GM19043 (cell line): ENCODE results near the gene MAGEB6B.
"Not testable (repeated sequence)": the region's sequence is repeated elsewhere in the genome, so short reads cannot be mapped to it uniquely, and the experiment has no call there.

Experiments
- ATAC-seq: cut with Tn5 transposase; IDR thresholded peaks from one replicate; pipeline ENCODE4 v1.9.1; 2021; ENCODE audit warnings: low read depth; ENCODE audit not compliant: unreplicated experiment

The MAGEB6B gene, protein sequence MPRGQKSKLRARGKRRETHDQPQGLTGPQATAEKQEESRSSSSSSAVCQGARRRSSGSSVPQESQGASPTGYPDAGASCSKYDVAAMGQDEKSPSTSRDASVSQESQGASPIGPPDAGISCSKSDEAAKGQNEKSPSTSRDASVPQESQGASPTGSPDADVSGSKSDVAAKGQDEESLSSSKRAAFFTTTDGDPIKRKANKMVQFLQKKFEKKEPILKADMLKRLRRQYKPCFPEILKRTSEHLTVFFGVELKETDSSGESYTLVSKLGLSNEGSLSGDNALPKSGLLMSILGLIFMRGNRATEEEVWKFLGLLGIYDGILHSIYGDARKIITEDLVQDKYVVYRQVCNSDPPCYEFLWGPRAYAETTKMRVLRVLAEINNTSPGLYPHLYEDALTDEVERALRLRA

DNA sequence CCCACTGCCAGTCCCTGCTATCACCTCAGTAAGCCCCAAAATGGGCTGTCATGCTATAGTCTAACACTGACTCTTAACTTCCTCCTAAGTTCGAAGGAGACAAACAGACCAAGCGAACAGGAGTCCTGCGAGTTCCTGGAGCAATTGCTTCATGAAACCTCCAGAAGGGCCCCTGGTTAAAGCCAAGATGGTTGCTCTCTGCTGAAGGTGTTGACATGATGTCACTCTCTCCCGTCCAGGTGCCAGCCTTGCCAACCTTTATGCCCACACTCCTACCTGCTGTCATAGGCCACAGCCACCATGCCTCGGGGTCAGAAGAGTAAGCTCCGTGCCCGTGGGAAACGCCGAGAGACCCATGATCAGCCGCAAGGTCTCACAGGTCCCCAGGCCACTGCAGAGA is at the start of gene MAGEB6B:
Gene MAGEB6B, plus strand, starts transcription at position 301 of the 400 bp plus-strand sequence. Its CDS starts 0 bp downstream, at position 301.
- no peak for ATAC-seq

DNA sequence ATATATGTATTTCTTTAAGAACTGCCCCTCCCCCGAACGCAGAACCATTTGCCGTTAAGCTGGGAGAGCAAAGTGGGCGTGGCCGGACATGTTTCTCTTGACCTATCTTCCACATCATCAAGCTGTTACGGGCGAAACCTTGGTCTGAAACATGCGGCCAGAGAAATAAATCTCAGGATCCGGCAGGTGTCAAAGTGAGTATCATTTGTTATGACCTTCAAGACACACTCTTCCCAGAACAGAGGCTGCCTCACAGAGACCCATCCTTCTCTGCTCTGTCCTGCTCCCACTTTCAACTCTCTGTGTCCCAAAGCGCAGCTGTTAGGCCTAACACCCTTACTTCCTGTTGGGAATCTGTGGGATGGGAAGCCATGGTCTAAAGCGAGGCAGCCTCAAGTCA is 22.1 kb upstream of the MAGEB6B start, which contains the start of gene MAGEB18:
Gene MAGEB18, plus strand, starts transcription at position 70 of the 400 bp plus-strand sequence. CDS start 643 bp downstream, outside the sequence.
- no peak for ATAC-seq

DNA sequence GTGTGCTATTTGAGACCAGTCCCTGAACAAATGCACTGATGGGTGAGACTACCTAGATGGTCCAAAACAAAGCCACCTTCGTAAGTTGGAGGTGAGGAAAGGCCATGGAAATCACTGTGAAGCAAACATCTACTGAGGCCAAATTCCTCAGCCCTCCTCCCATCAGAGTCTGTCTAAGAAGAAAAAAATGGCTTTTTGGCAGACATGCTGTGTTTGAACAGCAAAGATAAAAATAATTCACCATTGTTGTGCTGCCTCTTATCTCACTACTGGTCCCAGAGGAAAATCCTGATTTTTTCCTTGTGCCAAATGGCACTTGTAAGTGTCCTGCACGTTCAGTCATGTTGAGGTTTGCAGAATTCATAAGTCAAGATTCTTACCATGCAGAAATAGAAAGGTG is 14.4 kb upstream of the MAGEB6B start:
- ATAC-seq, result no peak

DNA sequence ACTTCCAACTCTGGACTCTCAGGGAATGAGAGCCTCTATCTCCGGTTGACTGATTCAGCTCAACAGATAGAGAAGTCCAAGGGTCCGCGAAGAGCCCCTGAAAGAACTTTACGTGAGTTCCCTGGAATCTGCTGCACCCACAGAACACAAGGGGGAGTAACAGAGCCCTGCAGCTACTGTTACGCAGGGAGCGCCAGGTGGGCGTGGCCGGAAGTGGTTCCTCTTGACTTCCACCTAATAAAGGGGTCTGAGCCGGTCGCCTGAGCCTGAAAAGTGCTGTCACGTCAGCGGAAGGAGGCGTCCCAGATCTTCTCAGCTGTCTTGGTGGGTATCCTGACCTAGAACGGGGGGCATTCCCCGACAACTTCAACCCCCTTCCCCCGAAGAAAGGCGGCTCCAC is 31.8 kb downstream of the MAGEB6B start, which contains the start of gene MAGEB6:
Gene MAGEB6, plus strand, starts transcription at position 237 of the 400 bp plus-strand sequence. CDS start 1,407 bp downstream, outside the sequence.
- no peak for ATAC-seq

DNA sequence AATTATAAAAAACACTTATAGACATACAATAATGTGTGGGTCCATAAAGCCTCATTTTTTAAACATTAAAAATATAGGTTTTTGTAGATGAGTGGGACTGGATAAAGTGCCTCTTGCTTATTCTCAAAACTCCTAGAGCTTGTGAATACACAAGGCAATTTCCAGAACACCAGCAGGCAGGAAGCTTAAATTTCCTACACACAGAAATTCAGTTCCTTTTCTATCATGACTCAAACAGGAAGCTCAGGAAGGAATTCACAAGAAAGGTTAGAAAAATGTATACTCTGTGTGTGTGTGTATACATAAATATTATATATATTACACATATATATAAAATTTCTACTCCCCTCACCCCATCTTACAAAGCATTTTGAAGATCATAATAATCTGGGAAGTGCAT is 43.2 kb downstream of the MAGEB6B start:
- no peak for ATAC-seq

DNA sequence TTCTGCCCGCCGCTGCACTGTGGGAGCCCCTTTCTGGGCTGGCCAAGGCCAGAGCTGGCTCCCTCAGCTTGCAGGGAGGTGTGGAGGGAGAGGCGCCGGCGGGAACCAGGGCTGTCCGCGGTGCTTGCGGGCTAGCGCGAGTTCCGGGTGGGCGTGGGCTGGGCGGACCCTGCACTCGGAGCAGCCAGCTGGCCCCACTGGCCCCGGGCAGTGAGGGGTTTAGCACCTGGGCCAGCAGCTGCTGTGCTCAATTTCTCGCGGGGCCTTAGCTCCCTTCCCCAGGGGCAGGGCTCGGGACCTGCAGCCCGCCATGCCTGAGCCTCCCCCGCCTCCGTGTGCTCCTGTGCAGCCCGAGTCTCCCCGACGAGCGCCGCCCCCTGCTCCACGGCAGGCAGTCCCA is 44.3 kb downstream of the MAGEB6B start:
- not testable (repeated sequence) for ATAC-seq

DNA sequence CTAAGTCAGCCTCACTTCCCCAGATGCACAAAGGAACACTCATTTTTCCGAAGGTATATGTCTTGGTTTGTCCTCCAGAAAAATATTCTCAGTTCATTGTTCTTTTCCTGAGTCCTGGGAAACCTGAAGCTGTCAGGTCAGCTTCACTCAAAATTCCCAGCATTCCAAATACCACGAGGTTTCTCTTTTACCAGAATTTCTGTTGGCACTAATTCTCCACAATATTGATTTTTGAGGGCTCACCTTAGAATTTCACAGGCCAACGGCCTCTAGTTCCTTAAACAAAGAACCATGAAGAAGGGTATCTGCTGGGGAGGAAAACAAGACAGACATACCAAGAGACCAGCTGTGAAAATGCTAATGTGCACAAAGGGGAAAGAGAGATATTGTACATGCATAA is 47.6 kb downstream of the MAGEB6B start:
- no peak for ATAC-seq
